ENCODE results near the gene VSTM2L.

GRCh38 chr20:37894454-37894853 is 8.5 kb upstream of the VSTM2L start:
- TF ChIP-seq CTCF (IDR thresholded peaks at IDR 0.05) (no peak), POLR2A (IDR thresholded peaks at IDR 0.05) (no peak)
